Esophagus muscularis mucosa (tissue), 4 donors: Measurements from ENCODE around the gene ALDH1A2. TPM values are rescaled to one million over a fixed set of nuclear protein-coding genes. Genes with fewer than 3 reads are reported as not detected.

Experiments used
- DNase-seq: peaks from one replicate; pipeline ENCODE4 v3.0.0-alpha.2; 2017; ENCODE audit errors: extremely low spot score
- H3K27ac ChIP-seq, 4 donors: fragments of 200-600 bp; sonication (generic); replicated peaks in 1 of 4; 1 replicate in 3 of 4; 2 replicates in 1 of 4; pipeline ENCODE4 v1.5.1; 2016 to 2019; ENCODE audit warnings: mild to moderate bottlenecking in 1 of 4
- H3K27me3 ChIP-seq, 4 donors: fragments of 200-600 bp; sonication (generic); one replicate each; pipeline versions ENCODE4 v1.5.1 to v1.6.0; 2016 to 2019
- H3K36me3 ChIP-seq, 4 donors: fragments of 200-600 bp; sonication (generic); one replicate each; pipeline ENCODE4 v1.5.1; 2016 to 2019
- H3K4me1 ChIP-seq, 4 donors: fragments of 200-600 bp; sonication (generic); one replicate each; pipeline ENCODE4 v1.5.1; 2016 to 2019
- H3K4me3 ChIP-seq, 4 donors: fragments of 200-600 bp; sonication (generic); 1 replicate in 2 of 4; 2 replicates in 2 of 4; pipeline ENCODE4 v1.5.1; 2016 to 2019; ENCODE audit warnings: mild to moderate bottlenecking in 4 of 4, moderate library complexity in 1 of 4
- H3K9me3 ChIP-seq, 4 donors: fragments of 200-600 bp; sonication (generic); 1 replicate in 3 of 4; 2 replicates in 1 of 4; pipeline ENCODE4 v1.5.1; 2016 to 2019
- CTCF ChIP-seq, 3 experiments: fragments of 200-600 bp in 2 of 3; fragments of 450-650 bp in 1 of 3; sonication (generic) in 2 of 3; IDR thresholded peaks; one replicate each; pipeline ENCODE4 v1.5.1; 2017 to 2019; ENCODE audit warnings: antibody characterized with exemption in 3 of 3, mild to moderate bottlenecking in 2 of 3, moderate library complexity in 1 of 3
- EP300 ChIP-seq: sonication (generic); formaldehyde crosslinking; IDR thresholded peaks from one replicate; pipeline ENCODE4 v1.6.1; 2017; ENCODE audit warnings: antibody characterized with exemption
- POLR2A ChIP-seq: fragments of 450-650 bp; IDR thresholded peaks from one replicate; pipeline ENCODE4 v1.6.1; 2017; ENCODE audit warnings: antibody characterized with exemption, moderate library complexity, mild to moderate bottlenecking, low read depth
- POLR2AphosphoS5 ChIP-seq, 2 donors: sonication (generic); formaldehyde crosslinking; IDR thresholded peaks; one replicate each; pipeline ENCODE4 v1.6.1; 2017; ENCODE audit warnings: antibody characterized with exemption in 2 of 2
- WGBS: methylation state at CpG from one replicate; pipeline ENCODE4 v1.1.5; 2018; 5-methylcytosine and 5-hydroxymethylcytosine counted together
- intact Hi-C: fragments of 100-400 bp; cut with DNase I; formaldehyde crosslinking; loops from one replicate; pipeline ENCODE4 v1.15.1; 2023
- total RNA-seq, 4 donors: library from RNA; depleted of rRNA; stranded (reverse); fragments of >200 nt; gene quantifications; one replicate each; pipeline versions ENCODE4 v1.1.0 to v1.2.1, GENCODE V29; 2016

The ALDH1A2 gene
- total RNA-seq, 4 donors from 2014 or later, result 13.3 to 41.2 (median 19.8) TPM

DNA sequence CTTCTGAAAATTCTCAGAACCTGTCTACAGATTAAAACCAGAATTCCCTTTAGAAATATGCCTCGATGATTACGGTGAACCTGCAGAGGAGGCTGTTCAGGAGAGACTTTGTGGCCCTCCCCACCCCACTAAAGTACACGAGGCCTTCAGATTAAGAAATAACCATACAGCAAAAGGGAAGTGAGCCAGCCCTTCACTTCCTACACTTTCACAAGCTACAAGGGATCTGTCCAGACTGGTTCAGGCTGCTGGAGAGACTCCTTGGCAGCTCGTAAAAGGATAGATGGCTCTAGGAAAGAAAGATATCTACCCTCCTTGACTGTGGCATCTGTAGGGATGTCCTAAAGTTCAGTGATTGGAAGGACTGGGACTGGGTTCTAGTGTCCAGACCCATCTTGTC lies 102.6 kb downstream of the ALDH1A2 start:
- intact Hi-C loops, result no loop called here
- H3K36me3 ChIP-seq, result no peaks in the 10 kb centered on the region
- H3K27me3 ChIP-seq, result no peaks in the 10 kb centered on the region
- H3K9me3 ChIP-seq, result no peaks in the 10 kb centered on the region
- H3K4me3 ChIP-seq, result no peak overlapping the region
- no peaks in the 10 kb centered on the region for H3K4me1 ChIP-seq
- 95% methylated on average over 4 of the region's 4 CpGs for WGBS
- no peak for DNase-seq
- TF ChIP-seq CTCF (IDR thresholded peaks at IDR 0.05) (no peak), POLR2AphosphoS5 (IDR thresholded peaks at IDR 0.05) (no peak), POLR2A (no peak)
- no peak overlapping the region for H3K27ac ChIP-seq

DNA sequence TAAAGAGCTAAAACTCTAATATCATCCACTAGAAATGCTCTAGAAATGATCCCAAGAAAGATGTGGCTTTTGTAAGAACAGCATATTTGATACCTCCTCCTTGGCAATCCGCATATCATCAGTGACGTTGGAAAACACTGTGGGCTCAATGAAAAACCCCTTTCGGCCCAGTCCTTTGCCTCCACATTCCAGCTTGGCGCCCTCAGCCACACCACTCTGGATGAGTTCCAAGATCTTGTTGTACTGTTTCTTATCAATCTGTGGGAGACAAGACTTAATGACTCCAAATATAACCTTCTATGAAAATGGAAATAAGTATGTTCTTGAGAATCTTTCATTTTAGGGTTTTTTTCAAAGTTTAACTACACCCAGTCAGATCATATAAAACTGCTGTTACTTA lies 103.6 kb downstream of the ALDH1A2 start:
- no peak for DNase-seq
- no peak overlapping the region for H3K4me3 ChIP-seq
- intact Hi-C loops, result no loop called here
- H3K9me3 ChIP-seq, result no peaks in the 10 kb centered on the region
- 86% methylated on average over 4 of the region's 4 CpGs for WGBS
- no peak overlapping the region for H3K27ac ChIP-seq
- no peaks in the 10 kb centered on the region for H3K36me3 ChIP-seq
- H3K27me3 ChIP-seq, result no peaks in the 10 kb centered on the region
- TF ChIP-seq CTCF (IDR thresholded peaks at IDR 0.05) (no peak), POLR2AphosphoS5 (IDR thresholded peaks at IDR 0.05) (no peak), EP300 (no peak), POLR2A (no peak)
- H3K4me1 ChIP-seq, result no peaks in the 10 kb centered on the region

DNA sequence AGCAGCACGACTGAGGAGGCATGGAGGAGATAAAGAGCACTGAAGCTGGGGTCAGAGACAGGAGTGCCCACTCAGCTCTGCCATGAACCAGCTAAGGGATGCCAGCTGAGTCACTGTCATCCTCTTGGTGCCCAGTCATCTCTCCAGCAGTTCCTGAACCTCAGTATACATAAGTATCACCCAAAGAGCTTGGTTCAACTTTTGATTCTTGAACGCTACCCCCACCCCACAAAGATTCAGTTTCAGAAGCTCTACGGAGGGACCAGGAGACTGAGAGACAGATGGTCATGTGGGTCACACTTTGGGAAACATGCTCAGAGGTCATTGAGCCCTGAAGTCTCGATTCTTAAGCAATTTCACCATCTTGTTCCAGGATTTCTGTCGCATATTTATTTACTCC lies 108.4 kb downstream of the ALDH1A2 start:
- Histone ChIP-seq H3K9me3 (no peaks in the 10 kb centered on the region), H3K27me3 (no peaks in the 10 kb centered on the region), H3K4me1 (no peaks in the 10 kb centered on the region), H3K36me3 (no peaks in the 10 kb centered on the region), H3K4me3 (no peak overlapping the region), H3K27ac (no peak overlapping the region)
- 92% methylated on average over 5 of the region's 5 CpGs for WGBS
- TF ChIP-seq POLR2A, result no peak
- intact Hi-C loops, result no loop called here
- no peak for DNase-seq

- no peaks in the 10 kb centered on the region for H3K4me1 ChIP-seq
- no peak overlapping the region for H3K4me3 ChIP-seq
- H3K9me3 ChIP-seq, result no peaks in the 10 kb centered on the region
- no peaks in the 10 kb centered on the region for H3K36me3 ChIP-seq
- WGBS, result 78% methylated on average over 2 of the region's 2 CpGs
- DNase-seq, result no peak
- intact Hi-C loops, result no loop called here
- H3K27me3 ChIP-seq, result no peaks in the 10 kb centered on the region
- TF ChIP-seq CTCF (IDR thresholded peaks at IDR 0.05), result no peak
- no peak for TF ChIP-seq EP300
- TF ChIP-seq POLR2AphosphoS5 (IDR thresholded peaks at IDR 0.05), result no peak
- TF ChIP-seq POLR2A, result no peak
- H3K27ac ChIP-seq, result no peak overlapping the region
These were observed 111.6 kb downstream of the ALDH1A2 start for GRCh38 chr15:57953874-57954273.

GRCh38 chr15:57951328-57951932 lies 114.1 kb downstream of the ALDH1A2 start:
- H3K27me3 ChIP-seq, result no peaks in the 10 kb centered on the region
- no peaks in the 10 kb centered on the region for H3K4me1 ChIP-seq
- H3K4me3 ChIP-seq, result no peak overlapping the region
- TF ChIP-seq POLR2A, result no peak
- no peak overlapping the region for H3K27ac ChIP-seq
- intact Hi-C loops, result no loop called here
- DNase-seq, result no peak
- no peaks in the 10 kb centered on the region for H3K9me3 ChIP-seq
- no peaks in the 10 kb centered on the region for H3K36me3 ChIP-seq
- 85% methylated on average over 7 of the region's 7 CpGs for WGBS

DNA sequence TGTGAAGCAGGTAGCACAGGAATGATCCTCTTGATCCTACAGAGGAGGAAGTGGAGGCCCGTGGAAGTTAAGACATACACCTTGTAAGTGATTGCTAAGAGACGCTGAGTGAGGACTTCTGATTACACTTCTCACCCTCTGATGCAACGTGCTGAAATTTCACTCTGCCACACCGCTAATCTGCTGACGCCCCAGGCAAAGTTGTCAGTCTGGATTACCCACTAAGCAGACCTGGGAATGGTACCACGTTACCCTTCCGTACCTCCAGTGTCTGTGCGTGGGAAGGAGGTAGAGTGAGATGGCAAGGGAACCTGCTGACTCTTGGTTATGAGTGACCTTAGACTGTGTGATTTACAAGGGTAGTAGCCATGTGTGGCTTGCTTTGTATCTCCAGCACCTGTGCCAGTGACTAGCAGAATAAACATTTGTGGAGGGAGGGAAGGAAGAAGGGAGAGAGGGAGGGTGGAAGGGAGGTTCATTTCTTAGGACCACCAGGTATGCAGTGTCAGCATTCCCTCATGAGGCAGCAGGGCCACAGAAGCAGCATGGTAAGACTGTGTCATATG lies 115.0 kb downstream of the ALDH1A2 start:
- no peaks in the 10 kb centered on the region for H3K27me3 ChIP-seq
- no peaks in the 10 kb centered on the region for H3K36me3 ChIP-seq
- intact Hi-C loops, result no loop called here
- TF ChIP-seq CTCF (IDR thresholded peaks at IDR 0.05) (no peak), POLR2AphosphoS5 (IDR thresholded peaks at IDR 0.05) (no peak), POLR2A (no peak), EP300 (no peak)
- WGBS, result 87% methylated on average over 8 of the region's 8 CpGs
- H3K4me3 ChIP-seq, result no peak overlapping the region
- no peaks in the 10 kb centered on the region for H3K4me1 ChIP-seq
- H3K9me3 ChIP-seq, result no peaks in the 10 kb centered on the region
- DNase-seq, result no peak
- H3K27ac ChIP-seq, result no peak overlapping the region
